ENCODE measurements around the gene PCID2.
"Not testable (repeated sequence)": the region's sequence is repeated elsewhere in the genome, so short reads cannot be mapped to it uniquely, and the experiment has no call there.

Gene PCID2

DNA sequence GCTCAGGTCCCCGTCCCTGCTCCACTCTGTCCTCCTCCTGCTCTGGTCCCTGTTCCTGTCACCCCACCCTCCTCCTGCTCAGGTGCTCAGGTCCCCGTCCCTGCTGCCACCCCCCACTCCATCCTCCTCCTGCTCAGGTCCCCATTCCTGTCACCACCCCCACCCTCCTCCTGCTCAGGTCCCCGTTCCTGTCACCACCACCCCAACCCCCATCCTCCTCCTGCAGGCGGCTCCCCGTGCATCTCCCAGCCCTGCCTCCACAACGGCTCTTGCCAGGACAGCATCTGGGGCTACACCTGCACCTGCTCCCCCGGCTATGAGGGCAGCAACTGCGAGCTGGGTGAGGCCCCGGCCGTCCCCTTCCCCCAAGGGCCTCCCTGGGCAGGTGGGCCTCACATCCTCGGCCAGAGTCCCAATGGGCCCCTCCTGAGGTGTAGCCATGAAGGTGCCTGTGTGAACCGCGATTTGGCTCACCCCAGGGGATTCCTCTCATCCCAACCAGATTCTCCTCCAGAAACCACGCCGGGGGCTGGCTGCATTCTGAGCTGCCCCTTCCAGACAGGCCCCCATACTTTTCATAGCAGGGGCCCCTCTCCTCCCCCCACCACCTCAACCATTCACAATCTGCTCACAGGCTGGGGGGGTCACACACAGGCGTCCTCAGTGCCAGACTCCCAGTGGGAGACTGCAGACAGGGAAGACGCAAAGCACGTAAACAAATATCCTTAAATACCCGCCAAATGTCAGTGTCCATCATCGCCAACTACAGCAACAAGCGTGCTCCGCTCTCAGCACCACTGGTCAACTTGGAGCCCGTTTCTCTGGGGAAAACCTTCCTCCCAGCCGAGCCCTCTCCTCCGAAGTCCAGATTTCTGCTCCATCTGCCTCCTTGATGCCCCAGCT lies 45.4 kb downstream of the PCID2 start:
- peak; percentile 24 for DNase-seq

DNA sequence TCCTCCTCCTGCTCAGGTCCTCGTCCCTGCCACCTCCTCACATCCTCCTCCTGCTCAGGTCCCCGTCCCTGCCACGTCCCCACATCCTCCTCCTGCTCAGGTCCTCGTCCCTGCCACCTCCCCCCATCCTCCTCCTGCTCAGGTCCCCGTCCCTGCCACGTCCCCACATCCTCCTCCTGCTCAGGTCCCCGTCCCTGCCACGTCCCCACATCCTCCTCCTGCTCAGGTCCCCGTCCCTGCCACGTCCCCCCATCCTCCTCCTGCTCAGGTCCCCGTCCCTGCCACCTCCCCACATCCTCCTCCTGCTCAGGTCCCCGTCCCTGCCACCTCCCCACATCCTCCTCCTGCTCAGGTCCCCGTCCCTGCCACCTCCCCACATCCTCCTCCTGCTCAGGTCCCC lies 46.5 kb downstream of the PCID2 start:
- not testable (repeated sequence) for DNase-seq

DNA sequence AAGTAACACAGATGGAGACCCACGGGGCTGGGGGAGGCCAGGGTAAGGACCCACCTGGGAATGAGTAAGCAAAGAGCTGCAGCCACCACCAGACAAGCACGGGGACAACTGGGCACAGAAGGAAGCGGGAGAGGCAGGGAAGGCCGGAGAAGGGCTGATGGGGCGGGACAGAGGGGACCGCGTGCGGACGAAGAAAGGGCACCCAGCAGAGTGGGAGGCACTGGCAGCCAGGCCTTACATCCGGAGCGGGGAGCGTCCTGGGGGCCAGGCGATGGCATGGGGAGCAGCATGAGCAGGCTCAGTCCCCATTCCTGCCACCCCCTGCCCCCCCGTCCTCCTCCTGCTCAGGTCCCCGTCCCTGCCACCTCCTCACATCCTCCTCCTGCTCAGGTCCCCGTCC lies 47.0 kb downstream of the PCID2 start:
- DNase-seq = no peak

DNA sequence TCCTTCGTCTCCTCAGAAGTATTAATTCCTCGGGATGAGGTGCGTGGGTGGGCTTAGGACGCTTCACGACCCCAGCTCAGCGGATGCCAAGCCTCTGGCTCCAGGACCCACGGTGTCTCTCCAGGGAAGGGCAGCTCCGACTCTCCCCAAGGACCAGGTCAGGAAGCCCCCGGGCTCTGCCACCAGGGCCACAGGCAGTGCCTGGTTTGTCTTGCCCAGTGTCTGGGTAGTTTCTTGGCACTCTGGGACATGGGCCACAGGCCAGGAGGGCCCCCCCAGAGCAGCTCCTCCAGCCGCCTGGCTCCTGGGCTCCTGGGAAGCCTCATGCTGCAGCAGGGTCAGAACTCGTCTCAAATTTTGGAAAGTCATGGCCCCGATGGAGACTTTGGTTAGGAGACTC lies 47.5 kb downstream of the PCID2 start:
- no peak for DNase-seq

DNA sequence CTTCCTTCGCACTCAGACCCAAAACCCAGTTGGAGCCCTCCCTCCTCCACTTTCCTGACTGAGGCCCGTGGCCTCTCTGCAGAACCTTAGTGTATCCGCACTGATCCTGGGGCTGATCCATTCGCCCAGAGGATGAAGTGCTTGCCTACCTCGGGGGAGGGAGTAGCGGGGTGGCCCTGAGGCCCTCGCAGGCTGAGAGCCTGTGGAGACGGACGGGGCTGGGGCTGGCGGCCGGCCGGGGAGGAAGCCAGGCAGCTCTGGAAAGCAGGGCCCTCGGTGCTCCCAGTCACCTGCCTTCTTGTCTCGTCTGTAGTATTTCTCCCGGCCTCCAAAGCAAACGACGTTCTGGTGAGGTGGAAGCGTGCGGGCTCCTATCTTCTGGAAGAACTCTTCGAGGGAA lies 48.8 kb downstream of the PCID2 start:
- no peak for DNase-seq

DNA sequence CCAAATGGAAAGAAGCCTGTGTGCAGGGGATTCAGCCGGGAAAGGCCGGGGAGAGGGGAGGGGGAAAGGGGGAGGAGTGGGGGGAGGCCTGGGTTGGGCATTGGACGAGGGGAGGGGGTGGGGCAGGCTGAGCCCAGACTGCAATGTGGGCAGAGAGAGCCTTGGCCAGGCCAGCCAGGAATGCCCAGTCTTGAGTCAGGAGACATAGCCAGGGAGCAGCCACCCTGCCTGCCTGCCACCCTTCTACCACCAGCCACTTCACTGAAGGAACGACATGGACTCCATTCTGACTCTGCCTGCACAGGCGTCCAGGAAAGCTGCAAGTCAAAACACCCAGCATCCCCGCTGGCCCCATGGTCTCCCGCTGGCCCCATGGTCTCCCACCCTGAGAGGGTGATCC lies 49.5 kb downstream of the PCID2 start:
- no peak for DNase-seq

DNA sequence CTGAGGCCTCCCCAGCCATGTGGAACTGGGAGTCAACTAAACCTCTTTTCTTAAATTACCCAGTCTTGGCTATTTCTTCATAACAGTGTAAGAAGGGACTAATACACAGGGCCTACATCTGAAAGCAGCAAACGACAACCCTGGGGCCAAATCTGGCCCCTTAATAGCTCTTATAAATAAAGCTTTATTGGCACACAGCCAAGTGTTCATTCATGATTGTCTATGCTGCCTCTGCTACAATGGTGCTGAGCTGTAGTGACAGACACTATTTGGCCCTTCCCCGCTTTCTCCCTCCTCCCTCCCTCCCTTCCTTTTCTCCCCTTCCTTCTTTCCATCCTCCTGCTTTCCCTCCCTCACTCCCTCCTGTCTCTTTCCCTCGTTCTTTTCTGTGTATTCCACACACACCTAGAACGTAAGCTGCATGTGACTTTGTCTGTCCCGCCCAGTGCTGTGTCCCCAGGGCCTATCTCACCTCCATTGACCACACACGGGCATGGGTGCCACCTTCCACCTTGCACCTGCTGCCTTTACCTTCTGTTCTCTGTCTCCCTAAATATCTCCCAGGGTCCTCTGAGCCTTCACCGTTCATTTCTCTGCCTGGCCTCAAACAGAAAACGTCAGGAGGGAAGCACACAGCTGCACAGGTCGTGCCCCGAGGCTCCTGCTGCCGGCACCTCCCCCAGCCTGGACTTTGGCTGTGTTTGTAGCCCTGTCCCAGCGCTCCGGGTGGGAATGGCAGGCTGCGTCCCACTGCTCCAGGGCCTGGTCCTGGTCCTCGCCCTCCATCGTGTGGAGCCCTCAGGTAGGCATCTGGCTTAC lies 50.3 kb downstream of the PCID2 start, which contains the start of gene PROZ:
TSS of gene PROZ (plus strand) at position 720 of the 819 bp plus-strand sequence. CDS start at position 733, 13 bp downstream.
- no peak for DNase-seq

DNA sequence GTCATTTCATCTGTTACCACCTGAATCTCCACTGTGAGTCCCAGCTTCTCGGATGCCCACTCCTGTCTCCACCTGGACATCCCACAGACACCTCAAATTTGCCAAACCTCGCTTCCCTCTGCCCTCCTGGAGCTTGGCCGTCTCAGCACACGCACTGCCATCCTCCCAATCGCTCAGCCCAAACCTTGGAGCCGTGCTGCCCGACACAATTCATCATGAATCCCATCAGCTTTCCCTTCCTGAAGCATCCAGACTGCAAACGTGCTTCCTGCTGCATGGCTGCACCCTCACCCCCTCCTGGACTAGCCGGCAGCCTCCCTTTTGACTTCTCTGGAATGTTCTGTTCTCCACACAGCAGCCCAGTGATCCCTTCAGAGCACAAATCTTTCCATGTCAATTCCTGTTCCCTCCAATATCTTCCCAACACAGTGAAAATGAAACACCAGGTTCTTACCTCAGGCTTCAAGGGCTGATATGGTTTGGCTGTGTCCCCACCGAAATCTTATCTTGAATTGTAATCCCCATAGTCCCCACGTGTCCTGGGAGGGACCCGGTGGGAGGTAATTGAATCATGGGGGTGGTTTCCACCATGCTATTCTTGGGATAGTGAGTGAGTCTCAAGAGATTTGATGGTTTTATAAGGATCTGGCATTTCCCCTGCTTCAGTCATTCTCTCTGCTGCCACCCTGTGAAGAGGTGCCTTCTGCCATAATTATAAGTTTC lies 51.1 kb downstream of the PCID2 start:
- DNase-seq = no peak

DNA sequence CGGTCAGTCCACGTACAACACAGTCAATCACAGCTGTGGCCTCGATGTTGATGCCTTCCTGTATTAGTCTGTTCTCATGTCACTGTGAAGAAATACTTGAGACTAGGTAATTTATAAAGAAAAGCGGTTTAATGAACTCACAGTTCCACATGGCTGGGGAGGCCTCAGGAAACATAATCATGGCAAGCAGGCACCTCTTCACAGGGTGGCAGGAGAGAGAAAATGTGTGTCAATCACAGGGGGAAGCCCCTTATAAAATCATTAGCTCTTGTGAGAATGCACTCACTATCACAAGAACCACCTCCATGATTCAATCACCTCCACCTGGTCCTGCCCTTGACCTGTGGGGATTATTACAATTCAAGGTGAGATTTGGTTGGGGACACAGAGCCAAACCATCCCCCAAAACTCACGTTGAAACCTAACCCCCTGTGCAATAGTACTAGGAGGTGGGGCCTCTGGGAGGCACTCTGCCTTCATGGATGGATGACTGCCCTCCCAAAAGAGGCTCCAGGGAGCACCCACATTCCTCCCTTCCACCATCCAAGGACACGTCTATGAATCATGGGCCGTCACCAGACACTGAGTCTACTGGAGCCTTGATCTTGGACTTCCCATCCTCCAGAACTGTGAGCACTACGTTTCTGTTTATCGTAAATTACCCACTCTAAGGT lies 52.4 kb downstream of the PCID2 start:
- DNase-seq = no peak

DNA sequence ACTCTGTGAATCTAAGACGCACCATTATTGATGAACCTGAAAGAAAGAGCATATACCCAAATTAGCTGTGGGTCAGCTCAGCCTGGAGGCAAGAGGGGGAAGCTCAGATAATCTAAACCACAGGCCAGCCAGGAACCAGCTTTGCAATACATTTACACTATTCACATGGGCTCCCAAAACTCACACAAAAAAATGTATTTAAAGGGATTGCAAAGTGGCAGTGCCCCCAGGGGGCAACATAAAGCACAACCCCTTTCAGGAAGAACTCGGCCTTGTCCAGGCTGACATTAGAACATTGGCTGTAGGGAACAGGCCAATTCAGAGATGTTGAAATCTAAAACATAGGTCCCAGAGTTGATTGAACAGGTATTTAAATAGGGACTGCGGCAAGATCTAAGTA lies 53.3 kb downstream of the PCID2 start:
- no peak for DNase-seq

DNA sequence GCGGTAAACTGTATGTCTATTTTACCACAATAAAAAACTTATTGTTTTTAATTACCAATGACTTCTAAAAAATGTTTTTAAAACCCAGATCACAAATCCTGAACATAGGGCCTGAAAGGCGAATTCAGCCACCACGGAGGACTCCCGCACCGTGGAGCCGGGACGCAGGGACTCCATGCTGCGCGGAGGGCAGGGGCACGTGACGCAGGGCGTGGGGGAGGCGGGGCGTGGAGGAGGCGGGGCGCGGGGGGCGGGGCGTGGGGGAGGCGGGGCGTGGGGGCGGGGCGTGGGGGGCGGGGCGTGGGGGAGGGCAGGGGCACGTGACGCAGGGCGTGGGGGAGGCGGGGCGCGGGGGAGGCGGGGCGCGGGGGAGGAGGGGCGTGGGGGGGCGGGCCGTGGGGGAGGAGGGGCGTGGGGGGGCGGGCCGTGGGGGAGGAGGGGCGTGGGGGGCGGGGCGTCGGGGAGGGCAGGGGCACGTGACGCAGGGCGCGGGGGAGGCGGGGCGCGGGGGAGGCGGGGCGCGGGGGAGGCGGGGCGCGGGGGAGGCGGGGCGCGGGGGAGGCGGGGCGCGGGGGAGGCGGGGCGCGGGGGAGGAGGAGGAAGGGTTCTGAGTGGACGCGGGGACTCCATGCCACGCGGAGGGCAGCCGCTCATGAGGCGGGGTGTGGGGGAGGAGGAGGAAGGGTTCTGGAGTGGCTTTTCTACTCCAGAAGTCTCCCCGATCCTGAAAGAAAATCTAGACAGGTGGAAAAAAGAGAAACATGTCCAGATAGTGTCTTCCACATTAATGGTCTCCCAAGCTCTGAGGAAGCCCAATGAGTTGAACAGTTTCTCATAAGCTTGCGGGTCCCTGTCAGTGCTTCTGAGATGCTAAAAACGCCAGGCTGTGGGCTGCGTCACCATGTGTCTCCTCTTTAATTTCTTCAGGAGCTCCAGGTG lies 54.4 kb downstream of the PCID2 start:
- peak; percentile 70 for DNase-seq

DNA sequence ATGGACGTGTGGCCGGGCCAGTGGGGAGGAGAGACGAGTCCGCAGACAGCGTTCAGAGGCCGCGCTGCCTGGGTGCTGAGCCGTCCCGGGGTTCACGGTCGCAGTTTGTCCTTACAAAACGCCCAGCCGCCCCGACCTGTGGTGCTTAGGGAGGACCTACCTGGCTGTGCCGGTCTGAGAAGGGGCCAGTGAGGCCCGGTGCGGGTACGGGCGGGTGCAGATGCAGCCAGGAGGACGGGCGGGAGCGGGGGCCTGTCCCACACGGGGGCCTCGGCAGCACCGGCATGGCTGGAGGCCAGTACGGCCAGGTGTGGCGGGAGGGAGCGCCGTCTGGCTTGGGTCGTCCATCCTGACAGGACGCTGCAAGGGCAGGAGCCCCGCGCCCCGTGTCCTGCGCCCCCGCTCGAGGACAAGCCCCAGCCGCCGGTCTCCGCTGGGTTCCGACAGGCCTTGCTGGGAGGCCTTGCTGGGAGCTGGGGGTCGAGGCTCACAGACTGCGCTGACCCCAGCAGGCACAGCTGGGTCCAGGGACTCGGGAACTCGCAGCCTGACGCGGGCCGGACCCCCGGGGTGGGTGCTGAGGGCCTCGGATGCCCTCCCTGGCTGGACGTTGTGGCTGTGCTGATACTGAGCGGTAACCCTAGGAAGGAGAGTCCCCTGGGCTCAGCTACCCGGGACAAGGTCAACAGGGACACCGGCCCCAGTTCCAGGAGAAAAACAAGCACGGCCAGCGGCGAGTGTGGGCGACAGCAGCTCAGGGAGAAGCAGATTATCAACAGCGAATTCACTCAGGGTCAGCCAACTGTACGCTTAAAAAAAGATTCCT lies 55.3 kb downstream of the PCID2 start:
- DNase-seq = peak; percentile 54

DNA sequence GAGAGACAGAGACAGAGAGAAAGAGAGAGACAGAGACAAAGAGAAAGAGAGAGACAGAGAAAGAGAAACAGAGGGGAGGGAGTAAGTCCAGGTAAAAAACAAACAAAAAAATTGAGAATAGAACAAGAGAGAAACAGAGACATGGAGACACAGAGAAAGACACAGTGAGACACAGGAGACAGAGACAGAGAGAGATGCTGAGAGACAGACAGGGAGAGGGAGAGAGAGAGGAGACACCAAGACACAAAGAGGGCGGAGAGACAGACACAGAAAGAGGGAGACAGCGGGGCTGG lies 55.8 kb downstream of the PCID2 start:
- no peak for DNase-seq

DNA sequence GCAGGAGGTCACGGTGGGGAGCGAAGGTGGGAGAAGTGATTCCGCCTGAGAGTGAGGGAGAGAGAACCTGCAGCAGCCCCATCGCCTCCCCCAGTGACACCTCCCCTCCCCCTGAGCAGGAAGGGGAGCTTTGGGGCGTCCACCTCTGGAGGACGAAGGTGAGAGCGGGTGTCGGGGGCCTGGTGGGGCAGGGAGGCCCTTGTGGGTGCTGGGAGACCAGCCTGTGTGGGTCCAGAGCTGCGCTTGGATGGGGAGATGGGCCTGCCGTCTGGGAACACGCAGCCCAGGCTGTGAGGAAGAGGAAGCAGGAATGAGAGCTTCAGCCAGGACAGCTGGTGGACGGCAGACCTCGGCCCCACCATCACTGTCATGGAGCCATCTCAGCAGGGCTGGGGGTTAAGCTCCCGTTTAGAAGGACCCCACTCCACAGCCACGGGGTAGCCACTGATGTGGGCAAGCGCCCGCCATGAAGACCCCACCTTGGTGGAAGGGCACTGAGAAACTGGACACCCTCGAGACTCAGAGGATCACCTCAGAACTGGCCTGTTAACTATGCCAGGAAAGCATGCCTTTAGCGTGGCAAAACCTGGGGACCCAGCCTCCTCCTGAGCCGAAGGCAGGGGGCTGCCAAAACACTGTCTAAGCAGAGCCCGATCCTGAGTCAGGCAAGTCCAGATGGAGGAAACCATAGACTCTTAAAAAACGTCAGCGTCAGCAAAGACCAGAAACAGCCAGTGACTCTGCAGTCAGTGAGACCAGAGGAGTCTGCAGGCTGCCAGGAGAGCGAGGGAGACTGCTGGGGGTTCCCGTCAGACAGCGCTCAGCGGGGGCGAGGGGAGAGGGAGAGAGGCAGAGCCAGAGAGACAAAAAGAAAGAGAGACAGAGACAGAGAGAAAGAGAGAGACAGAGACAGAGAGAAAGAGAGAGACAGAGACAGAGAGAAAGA lies 56.5 kb downstream of the PCID2 start:
- peak; percentile 9 for DNase-seq

DNA sequence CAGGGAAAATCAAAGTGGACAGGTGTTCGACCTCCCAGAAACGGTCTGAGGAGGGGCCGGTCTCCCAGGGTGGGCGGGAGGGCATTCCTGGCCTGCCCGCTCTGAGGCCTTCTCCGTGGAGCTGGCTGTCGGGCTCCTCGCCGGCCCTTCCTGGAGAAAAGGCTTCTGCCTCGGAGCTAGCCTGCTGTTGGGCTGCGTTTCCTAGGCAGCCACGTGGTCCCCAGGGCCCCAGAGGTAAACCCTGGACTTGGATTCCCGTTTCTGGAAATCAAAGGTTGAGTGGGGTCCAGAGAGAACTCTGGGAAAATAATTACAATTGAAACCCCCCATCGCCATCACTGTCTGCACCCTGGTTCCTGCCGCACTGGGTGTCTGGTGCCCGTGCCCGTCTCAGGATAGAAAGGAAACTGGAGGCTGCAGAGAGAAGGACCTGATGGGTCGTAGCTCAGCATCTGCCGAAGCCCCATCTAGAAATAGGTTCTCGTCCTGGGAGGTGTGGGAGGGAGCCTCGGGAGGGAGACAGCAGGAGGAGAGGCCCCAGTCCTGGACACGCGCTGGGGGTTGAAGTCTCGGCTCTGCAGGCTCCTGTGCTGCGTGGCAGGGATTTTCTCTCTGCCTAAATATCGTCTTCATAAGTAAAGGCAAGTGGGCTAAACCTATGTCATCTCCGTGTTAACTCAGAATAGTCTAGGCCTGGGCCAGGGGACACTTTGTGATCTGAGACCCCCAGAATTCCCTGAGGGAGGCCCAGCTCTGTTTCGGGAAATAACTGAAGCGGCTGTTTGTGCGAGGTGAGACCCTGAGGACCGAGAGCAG lies 57.7 kb downstream of the PCID2 start:
- DNase-seq = no peak

DNA sequence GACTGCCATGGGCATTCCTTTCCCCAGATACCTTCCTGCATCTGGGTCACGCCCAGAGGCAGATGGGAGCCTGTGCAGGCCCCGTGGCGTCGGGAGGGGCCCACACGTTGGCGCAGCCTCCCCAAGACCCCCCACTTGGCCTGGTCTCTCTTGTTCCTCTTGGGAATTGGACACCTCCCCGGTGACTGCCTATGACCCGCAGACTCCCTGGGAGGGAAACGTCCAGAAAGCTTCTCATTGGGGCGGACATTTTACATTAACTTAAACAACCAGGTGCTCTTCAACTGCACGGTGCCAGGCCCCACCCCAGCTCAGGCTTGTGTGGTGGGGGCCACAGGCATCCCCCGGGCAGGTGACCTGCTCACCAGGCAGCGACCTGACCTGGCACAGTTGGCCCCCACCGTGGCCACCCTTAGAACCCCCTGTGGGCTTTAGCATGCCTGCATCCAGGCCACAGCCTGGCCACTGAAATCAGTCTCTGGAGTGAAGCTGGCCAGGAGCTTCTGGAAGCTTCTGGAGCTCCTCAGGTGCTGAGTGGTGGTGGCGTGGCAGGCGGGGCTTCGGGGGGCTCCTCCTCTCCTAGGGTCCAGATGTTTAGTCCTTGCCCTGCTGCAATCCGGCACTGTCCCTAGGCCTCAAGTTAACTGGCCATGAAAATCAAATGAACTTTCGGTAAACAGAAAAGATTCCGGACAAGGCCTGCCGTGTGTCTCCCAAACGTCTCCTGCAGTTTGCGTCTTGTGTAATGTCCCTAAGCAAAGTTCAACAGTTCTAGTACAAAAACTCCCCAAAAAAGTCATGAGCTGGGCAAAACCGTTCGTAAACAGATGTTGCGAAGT lies 58.5 kb downstream of the PCID2 start:
- no peak for DNase-seq

DNA sequence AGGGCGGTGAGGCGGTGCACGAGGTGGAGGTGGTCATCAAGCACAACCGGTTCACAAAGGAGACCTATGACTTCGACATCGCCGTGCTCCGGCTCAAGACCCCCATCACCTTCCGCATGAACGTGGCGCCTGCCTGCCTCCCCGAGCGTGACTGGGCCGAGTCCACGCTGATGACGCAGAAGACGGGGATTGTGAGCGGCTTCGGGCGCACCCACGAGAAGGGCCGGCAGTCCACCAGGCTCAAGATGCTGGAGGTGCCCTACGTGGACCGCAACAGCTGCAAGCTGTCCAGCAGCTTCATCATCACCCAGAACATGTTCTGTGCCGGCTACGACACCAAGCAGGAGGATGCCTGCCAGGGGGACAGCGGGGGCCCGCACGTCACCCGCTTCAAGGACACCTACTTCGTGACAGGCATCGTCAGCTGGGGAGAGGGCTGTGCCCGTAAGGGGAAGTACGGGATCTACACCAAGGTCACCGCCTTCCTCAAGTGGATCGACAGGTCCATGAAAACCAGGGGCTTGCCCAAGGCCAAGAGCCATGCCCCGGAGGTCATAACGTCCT lies 59.4 kb downstream of the PCID2 start:
- DNase-seq = no peak
